ENCODE measurements around the gene RBMXL3.

RBMXL3 gene

DNA sequence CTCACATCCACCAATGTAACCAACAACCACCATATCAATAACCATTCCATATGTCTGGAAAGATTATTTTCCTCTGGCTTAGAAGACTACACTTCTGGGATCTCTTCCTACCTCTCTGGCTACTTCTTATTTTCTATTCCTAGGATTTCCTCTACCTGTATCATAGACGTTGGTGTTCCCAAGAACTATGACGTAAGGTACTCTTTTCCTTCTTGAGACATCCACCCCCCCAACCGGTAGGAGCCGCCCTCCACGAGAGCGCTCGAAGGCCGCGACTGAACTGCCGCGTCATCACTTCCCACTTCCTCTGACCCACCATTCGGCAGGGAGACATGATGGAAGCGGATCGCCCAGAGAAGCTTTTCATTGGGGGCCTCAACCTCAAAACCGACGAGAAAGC, at the start of gene RBMXL3:
Gene RBMXL3 (plus strand): TSS at position 301 of the 400 bp plus-strand sequence. CDS start 32 bp downstream, at position 333.
- H3K27ac ChIP-seq: no peak within 1 kb of the TSS
- TF ChIP-seq, protein P1, sequence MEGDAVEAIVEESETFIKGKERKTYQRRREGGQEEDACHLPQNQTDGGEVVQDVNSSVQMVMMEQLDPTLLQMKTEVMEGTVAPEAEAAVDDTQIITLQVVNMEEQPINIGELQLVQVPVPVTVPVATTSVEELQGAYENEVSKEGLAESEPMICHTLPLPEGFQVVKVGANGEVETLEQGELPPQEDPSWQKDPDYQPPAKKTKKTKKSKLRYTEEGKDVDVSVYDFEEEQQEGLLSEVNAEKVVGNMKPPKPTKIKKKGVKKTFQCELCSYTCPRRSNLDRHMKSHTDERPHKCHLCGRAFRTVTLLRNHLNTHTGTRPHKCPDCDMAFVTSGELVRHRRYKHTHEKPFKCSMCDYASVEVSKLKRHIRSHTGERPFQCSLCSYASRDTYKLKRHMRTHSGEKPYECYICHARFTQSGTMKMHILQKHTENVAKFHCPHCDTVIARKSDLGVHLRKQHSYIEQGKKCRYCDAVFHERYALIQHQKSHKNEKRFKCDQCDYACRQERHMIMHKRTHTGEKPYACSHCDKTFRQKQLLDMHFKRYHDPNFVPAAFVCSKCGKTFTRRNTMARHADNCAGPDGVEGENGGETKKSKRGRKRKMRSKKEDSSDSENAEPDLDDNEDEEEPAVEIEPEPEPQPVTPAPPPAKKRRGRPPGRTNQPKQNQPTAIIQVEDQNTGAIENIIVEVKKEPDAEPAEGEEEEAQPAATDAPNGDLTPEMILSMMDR (conservative IDR thresholded peaks at IDR 0.05): no peak
- TF ChIP-seq ZFX (IDR thresholded peaks at IDR 0.05): no peak

DNA sequence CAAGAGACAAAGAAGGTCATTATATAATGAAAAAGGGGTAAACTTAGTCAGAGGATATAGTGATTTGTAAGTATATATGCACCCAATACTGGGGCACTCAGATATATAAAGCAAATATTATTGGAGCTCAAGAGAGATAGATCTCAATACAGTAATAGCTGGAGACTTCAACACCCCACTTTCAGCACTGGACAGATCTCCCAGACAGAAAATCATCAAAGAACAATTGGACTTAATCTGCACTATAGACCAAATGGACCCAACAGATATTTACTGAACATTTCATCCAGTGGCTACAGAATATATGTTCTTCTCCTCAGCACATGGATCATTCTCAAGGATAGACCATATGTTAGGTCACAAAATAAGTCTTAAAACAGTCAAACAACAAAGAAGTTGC, 47.2 kb upstream of the RBMXL3 start:
- TF ChIP-seq, protein P1 (conservative IDR thresholded peaks at IDR 0.05): no peak
- TF ChIP-seq ZFX (IDR thresholded peaks at IDR 0.05): no peak
- H3K27ac ChIP-seq: no peak overlapping the region

DNA sequence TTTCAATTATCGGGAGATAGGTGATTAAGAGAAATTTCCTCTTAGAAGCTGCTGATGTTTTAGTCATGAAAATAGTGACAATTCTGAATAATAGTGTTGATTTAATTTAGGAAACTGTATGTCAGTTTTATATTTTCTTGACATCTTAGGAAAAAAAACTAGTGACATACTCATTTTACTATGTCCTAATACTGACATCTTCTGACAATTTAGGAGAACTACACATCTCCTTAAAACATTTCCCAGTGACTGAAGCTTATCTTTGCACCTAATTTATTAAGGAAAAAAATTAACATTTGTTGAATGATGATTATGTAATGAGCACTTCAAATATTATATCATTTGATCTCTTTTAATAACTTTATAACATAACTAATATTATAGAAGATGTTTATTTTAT, 42.0 kb upstream of the RBMXL3 start:
- TF ChIP-seq, protein P1 (conservative IDR thresholded peaks at IDR 0.05): peak; percentile 51
- no peak for TF ChIP-seq ZFX (IDR thresholded peaks at IDR 0.05)
- H3K27ac ChIP-seq: no peak overlapping the region

DNA sequence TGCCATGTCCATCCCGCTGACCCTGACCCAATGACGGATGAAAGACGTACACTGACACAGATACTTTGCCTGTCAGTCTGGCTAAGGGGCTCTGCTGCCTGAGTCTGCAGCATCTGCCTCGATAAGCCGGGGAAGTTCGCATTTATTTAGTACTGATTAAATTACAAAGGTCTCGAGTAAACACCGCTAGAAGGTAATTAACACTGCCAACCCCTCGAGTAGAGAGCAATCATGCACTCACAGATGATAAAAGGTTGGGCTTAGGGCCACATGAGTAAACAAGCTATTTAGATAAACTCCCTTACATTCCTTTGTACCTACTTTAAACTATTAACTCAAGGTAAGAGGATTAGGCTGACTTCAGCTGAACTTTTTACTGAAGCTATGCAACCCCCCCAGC, 16.0 kb upstream of the RBMXL3 start:
- no peak overlapping the region for H3K27ac ChIP-seq
- TF ChIP-seq, protein P1 (conservative IDR thresholded peaks at IDR 0.05): no peak
- TF ChIP-seq ZFX (IDR thresholded peaks at IDR 0.05): no peak

DNA sequence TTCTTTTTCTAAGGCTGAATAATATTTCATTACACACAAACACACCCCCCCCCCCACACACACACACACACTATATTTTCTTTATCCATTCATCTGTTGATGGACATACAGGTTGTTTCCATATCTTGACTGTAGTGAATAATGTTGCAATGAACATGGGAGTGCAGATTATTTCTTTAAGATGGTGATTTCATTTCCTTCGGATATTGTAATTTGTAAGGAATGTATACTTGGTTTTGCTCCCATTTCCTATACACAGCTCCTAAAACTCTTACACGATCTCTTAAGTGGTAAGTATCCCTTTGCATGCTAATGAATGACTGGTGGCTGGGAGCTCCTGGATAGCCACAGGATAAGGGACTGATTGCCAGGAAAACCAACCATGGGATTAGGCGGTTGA, 14.7 kb upstream of the RBMXL3 start:
- no peak overlapping the region for H3K27ac ChIP-seq
- TF ChIP-seq, protein P1 (conservative IDR thresholded peaks at IDR 0.05): no peak
- no peak for TF ChIP-seq ZFX (IDR thresholded peaks at IDR 0.05)

DNA sequence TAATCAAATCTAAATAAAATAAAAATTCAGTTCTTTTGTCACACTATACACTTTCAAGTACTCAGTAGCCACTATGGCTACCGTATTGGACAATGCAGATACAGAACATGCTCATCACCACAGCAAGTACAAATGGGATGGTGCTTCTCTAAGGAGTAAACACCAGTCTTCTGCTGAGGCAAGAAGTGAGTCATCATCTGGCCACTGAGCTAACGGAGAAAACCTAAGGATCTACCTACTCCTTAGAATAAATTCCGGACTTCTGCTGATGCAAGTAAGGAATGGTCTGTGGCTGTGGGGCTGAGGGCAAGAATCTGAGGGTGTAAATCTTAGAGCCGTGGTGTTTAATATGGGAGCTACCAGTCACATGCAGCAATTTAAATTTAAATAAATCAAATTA, 11.3 kb upstream of the RBMXL3 start:
- TF ChIP-seq ZFX (IDR thresholded peaks at IDR 0.05): no peak
- TF ChIP-seq, protein P1 (conservative IDR thresholded peaks at IDR 0.05): no peak
- no peak overlapping the region for H3K27ac ChIP-seq

DNA sequence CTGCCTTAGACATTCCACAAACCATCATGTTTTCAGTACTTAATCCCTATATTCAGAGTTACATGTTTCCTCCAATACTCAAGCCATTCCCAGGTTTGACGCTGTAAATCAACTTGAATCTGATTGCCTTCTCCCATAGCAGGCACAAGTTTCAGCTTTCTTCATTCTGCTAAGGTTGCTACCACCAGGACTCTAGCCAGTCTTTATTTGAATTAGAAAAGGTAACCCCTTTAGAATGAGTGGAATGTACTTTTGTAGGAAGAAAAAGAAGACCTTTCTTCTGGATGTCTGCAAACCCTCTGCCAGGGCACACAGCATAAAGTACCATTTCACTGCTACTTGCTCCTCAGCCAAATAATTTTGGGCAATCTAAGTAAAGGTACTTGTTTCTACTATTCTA, 10.7 kb upstream of the RBMXL3 start:
- H3K27ac ChIP-seq: no peak overlapping the region
- TF ChIP-seq ZFX (IDR thresholded peaks at IDR 0.05): no peak
- TF ChIP-seq, protein P1 (conservative IDR thresholded peaks at IDR 0.05): no peak
